Left lung (tissue), 10 donors: Measurements from ENCODE around the gene FAM193B. TPM values are rescaled to one million over a fixed set of nuclear protein-coding genes. Genes with fewer than 3 reads are reported as not detected.
A peak's percentile ranks its signal among the peaks of the same experiment; 100 is the strongest.

ENCODE experiments used
- ATAC-seq: fragments of 200-7000 bp; cut with Tn5 transposase; one replicate; pipeline ENCODE4 v1.9.1; 2020; ENCODE audit warnings: moderate library complexity
- DNase-seq, 4 donors: peaks; one replicate each; pipeline ENCODE4 v3.0.0-alpha.2; 2013 to 2020
- H3K27ac ChIP-seq, 2 donors: fragments of 200-600 bp; sonication (generic) in 1 of 2; one replicate each; pipeline versions ENCODE4 v1.5.0 to v1.8.0; 2020 to 2021
- H3K27me3 ChIP-seq, 2 donors: fragments of 200-600 bp; sonication (generic) in 1 of 2; one replicate each; pipeline versions ENCODE4 v1.5.0 to v1.8.0; 2020 to 2021
- H3K36me3 ChIP-seq, 2 donors: fragments of 200-600 bp; sonication (generic) in 1 of 2; one replicate each; pipeline versions ENCODE4 v1.5.0 to v1.8.0; 2020 to 2021
- H3K4me1 ChIP-seq, 2 donors: fragments of 200-600 bp; one replicate each; pipeline ENCODE4 v1.8.0; 2021
- H3K4me3 ChIP-seq, 2 donors: fragments of 200-600 bp; sonication (generic) in 1 of 2; one replicate each; pipeline versions ENCODE4 v1.5.0 to v1.8.0; 2020 to 2021; ENCODE audit warnings: mild to moderate bottlenecking in 1 of 2
- H3K9me3 ChIP-seq, 2 donors: fragments of 200-600 bp; sonication (generic) in 1 of 2; one replicate each; pipeline versions ENCODE4 v1.5.0 to v1.8.0; 2020 to 2021
- CTCF ChIP-seq, 2 donors: fragments of 200-600 bp; sonication (generic) in 1 of 2; IDR thresholded peaks; one replicate each; pipeline versions ENCODE4 v1.5.0 to v1.8.0; 2021; ENCODE audit warnings: antibody characterized with exemption in 2 of 2
- intact Hi-C, 2 donors: fragments of 100-400 bp; cut with DNase I; formaldehyde crosslinking; loops; one replicate each; pipeline versions ENCODE4 v1.11.2 to v1.14.2; 2022
- polyA plus RNA-seq, 6 donors: library from polyadenylated mRNA; unstranded; fragments of 120-200 nt; gene quantifications; one replicate each; pipeline ENCODE4 v1.2.1, GENCODE V29; 2013; ENCODE audit not compliant: insufficient read length in 6 of 6
- total RNA-seq, 2 donors: library from RNA; stranded (reverse); fragmentation: NEBNext Ultra II Directional; extraction: Animal tissue kit (Norgen Biotek cat#: 25700); gene quantifications; one replicate each; pipeline ENCODE4 v1.2.1, GENCODE V29; 2021
- donor health status: DM: no; HTN: yes; CAD: no.
- donor health status: DM: no; HTN: no; CAD: no.

Gene FAM193B
- total and polyA plus RNA-seq, 8 donors: 64.3 to 112 (median 91.9) TPM

- Histone ChIP-seq H3K9me3 (no peaks in the 10 kb centered on the region), H3K36me3 (peaks cover 0 to 83% of the 10 kb centered on the region in 2 donors), H3K4me1 (peaks cover 0 to 46% of the 10 kb centered on the region in 2 donors), H3K4me3 (peak overlapping the region; percentile 5 to 75), H3K27me3 (no peaks in the 10 kb centered on the region), H3K27ac (peak overlapping the region; percentile 7 to 98)
- intact Hi-C loops: no loop called here
- peak in 1 of 4 donors; percentile 86 for DNase-seq
- TF ChIP-seq CTCF (IDR thresholded peaks at IDR 0.05): no peak
- ATAC-seq: no peak
Observed at GRCh38 chr5:177508221-177508611, 46.1 kb downstream of the FAM193B start.

- H3K4me1 ChIP-seq: peaks cover 0 to 46% of the 10 kb centered on the region in 2 donors
- peaks cover 0 to 83% of the 10 kb centered on the region in 2 donors for H3K36me3 ChIP-seq
- DNase-seq (peak in 1 of 4 donors; percentile 84), ATAC-seq (no peak)
- peak in 1 of 2 donors; percentile 24 for TF ChIP-seq CTCF (IDR thresholded peaks at IDR 0.05)
- intact Hi-C loops: no loop called here
- no peaks in the 10 kb centered on the region for H3K27me3 ChIP-seq
- peak overlapping the region; percentile 7 to 98 for H3K27ac ChIP-seq
- no peaks in the 10 kb centered on the region for H3K9me3 ChIP-seq
- H3K4me3 ChIP-seq: peak overlapping the region; percentile 5 to 75
Observed at GRCh38 chr5:177507596-177508220, 46.7 kb downstream of the FAM193B start.

GRCh38 chr5:177507165-177507564 is 47.2 kb downstream of the FAM193B start:
- DNase-seq (no peak), ATAC-seq (no peak)
- Histone ChIP-seq H3K4me3 (peak overlapping the region in 1 of 2 donors; percentile 75), H3K27ac (peak overlapping the region in 1 of 2 donors; percentile 98), H3K4me1 (peaks cover 0 to 49% of the 10 kb centered on the region in 2 donors), H3K36me3 (peaks cover 0 to 83% of the 10 kb centered on the region in 2 donors), H3K27me3 (no peaks in the 10 kb centered on the region), H3K9me3 (no peaks in the 10 kb centered on the region)
- intact Hi-C loops: no loop called here
- peak in 1 of 2 donors; percentile 14 for TF ChIP-seq CTCF (IDR thresholded peaks at IDR 0.05)

- no peak for ATAC-seq
- H3K4me1 ChIP-seq: peaks cover 0 to 49% of the 10 kb centered on the region in 2 donors
- H3K27me3 ChIP-seq: no peaks in the 10 kb centered on the region
- H3K36me3 ChIP-seq: peaks cover 0 to 65% of the 10 kb centered on the region in 2 donors
- H3K27ac ChIP-seq: no peak overlapping the region
- no peak overlapping the region for H3K4me3 ChIP-seq
- no peaks in the 10 kb centered on the region for H3K9me3 ChIP-seq
- TF ChIP-seq CTCF (IDR thresholded peaks at IDR 0.05): no peak
- no peak for DNase-seq
- intact Hi-C loops: no loop called here
Observed at GRCh38 chr5:177505075-177505474, 49.3 kb downstream of the FAM193B start.

- Histone ChIP-seq H3K27me3 (no peaks in the 10 kb centered on the region), H3K4me1 (peaks cover 0 to 42% of the 10 kb centered on the region in 2 donors), H3K4me3 (no peak overlapping the region), H3K9me3 (no peaks in the 10 kb centered on the region), H3K27ac (no peak overlapping the region), H3K36me3 (peaks cover 0 to 61% of the 10 kb centered on the region in 2 donors)
- DNase-seq (peak in 1 of 4 donors; percentile 79), ATAC-seq (no peak)
- no peak for TF ChIP-seq CTCF (IDR thresholded peaks at IDR 0.05)
- intact Hi-C loops: loop anchor here in 1 of 2 donors (5.0 kb wide), 1 partner anchor 112 kb away; no protein-coding TSS in a partner anchor
Observed at GRCh38 chr5:177504086-177505056, 50.0 kb downstream of the FAM193B start.
